Epithelial cell of prostate (primary cell): ENCODE measurements around the gene C6orf163.
A peak's percentile ranks its signal among the peaks of the same experiment; 100 is the strongest.

Experiments used
- DNase-seq: peaks from one replicate; pipeline ENCODE4 v3.0.0-alpha.2; 2011; ENCODE audit warnings: low read depth, low spot score
- H3K27ac ChIP-seq: fragments of 450-650 bp; 2 replicates; pipeline ENCODE4 v1.5.1; 2017; ENCODE audit warnings: mild to moderate bottlenecking

Gene C6orf163

DNA sequence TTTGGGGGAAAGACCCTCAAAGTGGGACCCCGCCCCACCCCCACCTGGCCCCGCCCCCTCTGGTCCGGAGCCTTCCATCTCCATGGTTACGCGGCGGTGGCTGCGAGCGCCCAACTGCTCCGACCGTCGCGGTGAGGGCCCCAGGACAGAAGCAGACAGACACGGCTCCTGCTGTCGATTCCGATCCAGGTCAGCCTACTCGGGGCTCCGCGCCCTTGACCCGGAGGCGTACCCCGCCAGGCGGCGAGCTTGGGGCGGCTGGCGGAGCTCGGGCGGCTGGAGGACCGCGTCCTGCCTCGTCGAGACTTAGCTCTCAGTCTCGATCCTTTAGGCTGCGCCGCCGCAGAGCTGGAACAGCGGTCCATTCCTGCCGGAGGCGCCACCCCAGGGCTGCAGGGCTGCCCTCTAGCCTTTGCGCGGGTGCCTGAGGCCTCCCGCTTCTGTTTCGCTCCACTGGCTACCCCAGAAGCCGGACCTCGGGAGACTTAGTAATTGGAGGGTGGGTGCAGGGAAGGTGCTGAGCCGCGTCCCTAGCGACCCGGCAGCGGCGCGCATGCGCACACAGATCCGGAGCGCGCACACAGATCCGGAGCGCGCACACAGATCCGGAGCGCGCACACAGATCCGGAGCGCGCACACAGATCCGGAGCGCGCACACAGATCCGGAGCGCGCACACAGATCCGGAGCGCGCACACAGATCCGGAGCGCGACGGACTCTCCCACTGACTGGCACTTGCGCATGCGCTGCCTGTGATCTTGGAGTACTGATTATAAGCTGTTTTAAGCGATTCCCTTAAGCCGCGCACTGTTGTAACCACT lies 63.5 kb downstream of the C6orf163 start, which contains the start of gene CFAP206:
Gene CFAP206, plus strand, starts transcription at position 72 of the 820 bp plus-strand sequence. CDS start 1,868 bp downstream, outside the sequence.
- DNase-seq, result peak; percentile 40
- H3K27ac ChIP-seq, result peak within 1 kb of the TSS; percentile 40

GRCh38 chr6:87408721-87409155 lies 64.1 kb downstream of the C6orf163 start:
- H3K27ac ChIP-seq, result peak overlapping the region; percentile 40
- no peak for DNase-seq
